ENCODE measurements around the gene SLC36A4.
A peak's percentile ranks its signal among the peaks of the same experiment; 100 is the strongest.

Gene SLC36A4

GRCh38 chr11:93198215-93198845, 539 bp upstream of the SLC36A4 start:
- CTCF ChIA-PET = interaction anchor here (1.0 to 2.7 kb wide), 3 partner anchors 16 to 256 kb away, joined by 4 to 16 read pairs (median 5); no protein-coding TSS in a partner anchor
- POLR2A ChIA-PET = interaction anchor here (1.1 kb wide), 1 partner anchor 218 kb away, joined by 3 read pairs; no protein-coding TSS in a partner anchor
- H3K4me3 ChIP-seq (ENCODE audit: low read depth, low read length) = peak overlapping the region; percentile 78
- no peak for DNase-seq (ENCODE audit: low read depth, low spot score)
- no peak for TF ChIP-seq CTCF (IDR thresholded peaks at IDR 0.05; ENCODE audit: insufficient read depth, low read length, missing control alignments)

- ChIA-PET POLR2A (interaction anchor here (0.7 kb wide), 1 partner anchor 1409 kb away, joined by 4 read pairs; no protein-coding TSS in a partner anchor), CTCF (interaction anchor here (1.0 to 2.7 kb wide), 10 partner anchors 15 to 255 kb away, joined by 3 to 16 read pairs (median 4); no protein-coding TSS in a partner anchor)
- peak; percentile 16 for TF ChIP-seq CTCF (IDR thresholded peaks at IDR 0.05; ENCODE audit: insufficient read depth, low read length, missing control alignments)
- no peak for DNase-seq (ENCODE audit: low read depth, low spot score)
- peak overlapping the region; percentile 78 for H3K4me3 ChIP-seq (ENCODE audit: low read depth, low read length)
Measured at GRCh38 chr11:93196816-93197379, 893 bp downstream of the SLC36A4 start.

GRCh38 chr11:93194673-93195291, 3.0 kb downstream of the SLC36A4 start:
- TF ChIP-seq CTCF (IDR thresholded peaks at IDR 0.05; ENCODE audit: insufficient read depth, low read length, missing control alignments) = no peak
- DNase-seq (ENCODE audit: low read depth, low spot score) = no peak
- POLR2A ChIA-PET = no interaction called here
- CTCF ChIA-PET = interaction anchor here (0.9 kb wide), 1 partner anchor 252 kb away, joined by 3 read pairs; no protein-coding TSS in a partner anchor
- H3K4me3 ChIP-seq (ENCODE audit: low read depth, low read length) = no peak overlapping the region

- ChIA-PET CTCF (no interaction called here), POLR2A (no interaction called here)
- no peak for DNase-seq (ENCODE audit: low read depth, low spot score)
- no peak overlapping the region for H3K4me3 ChIP-seq (ENCODE audit: low read depth, low read length)
- TF ChIP-seq CTCF (IDR thresholded peaks at IDR 0.05; ENCODE audit: insufficient read depth, low read length, missing control alignments) = no peak
Measured at GRCh38 chr11:93193731-93194130, 4.1 kb downstream of the SLC36A4 start.

GRCh38 chr11:93192163-93192562, 5.6 kb downstream of the SLC36A4 start:
- no peak overlapping the region for H3K4me3 ChIP-seq (ENCODE audit: low read depth, low read length)
- ChIA-PET POLR2A (no interaction called here), CTCF (interaction anchor here (1.7 kb wide), 1 partner anchor 250 kb away, joined by 5 read pairs; no protein-coding TSS in a partner anchor)
- DNase-seq (ENCODE audit: low read depth, low spot score) = no peak
- TF ChIP-seq CTCF (IDR thresholded peaks at IDR 0.05; ENCODE audit: insufficient read depth, low read length, missing control alignments) = no peak

GRCh38 chr11:93189462-93189861, 8.3 kb downstream of the SLC36A4 start:
- no peak overlapping the region for H3K4me3 ChIP-seq (ENCODE audit: low read depth, low read length)
- ChIA-PET POLR2A (no interaction called here), CTCF (interaction anchor here (1.5 kb wide), 1 partner anchor 248 kb away, joined by 4 read pairs; no protein-coding TSS in a partner anchor)
- no peak for TF ChIP-seq CTCF (IDR thresholded peaks at IDR 0.05; ENCODE audit: insufficient read depth, low read length, missing control alignments)
- no peak for DNase-seq (ENCODE audit: low read depth, low spot score)

Measured in AG04449 (cell line).